HuH-7.5 (cell line): ENCODE data around the gene WIF1.

Source experiments
- DNase-seq: peaks from one replicate; pipeline ENCODE4 v3.0.0; 2011; ENCODE audit warnings: low spot score

The WIF1 gene

GRCh38 chr12:65121049-65121955 lies at the start of gene WIF1:
WIF1 (minus strand) TSS chr12:65121305; CDS start chr12:65121191, 114 bp downstream.
- DNase-seq = peak; percentile 25

- DNase-seq = peak; percentile 60
Observed at GRCh38 chr12:65170209-65170881, 49.2 kb upstream of the WIF1 start.

GRCh38 chr12:65169320-65170208 lies 48.5 kb upstream of the WIF1 start, which contains the start of gene LEMD3:
LEMD3 (plus strand) TSS chr12:65169583; CDS start chr12:65169597, 14 bp downstream.
- peak; percentile 95 for DNase-seq

- no peak for DNase-seq
Observed at GRCh38 chr12:65168681-65169319, 47.7 kb upstream of the WIF1 start.

GRCh38 chr12:65164774-65165173 lies 43.7 kb upstream of the WIF1 start:
- no peak for DNase-seq

GRCh38 chr12:65164244-65164643 lies 43.1 kb upstream of the WIF1 start:
- no peak for DNase-seq

GRCh38 chr12:65162609-65163008 lies 41.5 kb upstream of the WIF1 start:
- no peak for DNase-seq

GRCh38 chr12:65157091-65157490 lies 36.0 kb upstream of the WIF1 start:
- no peak for DNase-seq

- no peak for DNase-seq
Observed at GRCh38 chr12:65156366-65156841, 35.3 kb upstream of the WIF1 start.

- no peak for DNase-seq
Observed at GRCh38 chr12:65155784-65156183, 34.7 kb upstream of the WIF1 start.

GRCh38 chr12:65152596-65152995 lies 31.5 kb upstream of the WIF1 start:
- DNase-seq = no peak

GRCh38 chr12:65152012-65152411 lies 30.9 kb upstream of the WIF1 start:
- no peak for DNase-seq

GRCh38 chr12:65147312-65147905 lies 26.3 kb upstream of the WIF1 start:
- DNase-seq = no peak

- no peak for DNase-seq
Observed at GRCh38 chr12:65140738-65141137, 19.6 kb upstream of the WIF1 start.

GRCh38 chr12:65139389-65139788 lies 18.3 kb upstream of the WIF1 start:
- DNase-seq = no peak

GRCh38 chr12:65133879-65134278 lies 12.8 kb upstream of the WIF1 start:
- DNase-seq = no peak

GRCh38 chr12:65126482-65126881 lies 5.4 kb upstream of the WIF1 start:
- no peak for DNase-seq

- DNase-seq = no peak
Observed at GRCh38 chr12:65125975-65126374, 4.9 kb upstream of the WIF1 start.

- no peak for DNase-seq
Observed at GRCh38 chr12:65125247-65125646, 4.1 kb upstream of the WIF1 start.

GRCh38 chr12:65123435-65124063 lies 2.4 kb upstream of the WIF1 start:
- no peak for DNase-seq

GRCh38 chr12:65122703-65123102 lies 1.6 kb upstream of the WIF1 start:
- DNase-seq = no peak
